Naive thymus-derived CD8-positive, alpha-beta T cell (primary cell): ENCODE results near the gene FBXL2. TPM values are rescaled to one million over a fixed set of nuclear protein-coding genes. Genes with fewer than 3 reads are reported as not detected.
A peak's percentile ranks its signal among the peaks of the same experiment; 100 is the strongest.

Source experiments
- ATAC-seq, 2 donors: fragments of 150-1000 bp; cut with Tn5 transposase in 1 of 2; sonication (Bioruptor Pico), chemical (Tn5 transposase) in 1 of 2; 1 replicate in 1 of 2; 2 replicates in 1 of 2; pipeline ENCODE4 v1.10.0; 2021; ENCODE audit warnings: mild to moderate bottlenecking in 2 of 2, moderate library complexity in 2 of 2
- POLR2A ChIA-PET: fragments of 350-600 bp; sonication (Branson Sonifier 250); formaldehyde crosslinking; loops from one replicate; lab custom pipeline; 2021; ENCODE audit warnings: antibody characterized with exemption; lab: Charles Lee
- DNase-seq, 10 donors: peaks; one replicate each; pipeline versions ENCODE4 v3.0.0 to v3.0.0-alpha.2; 2020 to 2022
- H3K27ac Mint-ChIP-seq, 10 donors: one replicate each; pipeline ENCODE4 v1.8.0; 2020 to 2022; ENCODE audit warnings: mild to moderate bottlenecking in 10 of 10, mixed read lengths in 10 of 10, moderate library complexity in 4 of 10, inconsistent platforms in 1 of 10
- H3K27me3 Mint-ChIP-seq, 5 donors: one replicate each; pipeline ENCODE4 v1.8.0; 2021 to 2022; ENCODE audit warnings: mixed read lengths in 5 of 5
- H3K36me3 Mint-ChIP-seq, 3 donors: one replicate each; pipeline ENCODE4 v1.8.0; 2020 to 2022; ENCODE audit warnings: mixed read lengths in 3 of 3, mild to moderate bottlenecking in 2 of 3, inconsistent platforms in 1 of 3
- H3K4me1 Mint-ChIP-seq, 4 donors: one replicate each; pipeline ENCODE4 v1.8.0; 2021 to 2022; ENCODE audit warnings: mixed read lengths in 4 of 4
- H3K4me3 Mint-ChIP-seq, 10 donors: one replicate each; pipeline ENCODE4 v1.8.0; 2020 to 2022; ENCODE audit warnings: mild to moderate bottlenecking in 10 of 10, mixed read lengths in 10 of 10, moderate library complexity in 6 of 10, inconsistent platforms in 1 of 10
- H3K9me3 Mint-ChIP-seq, 9 donors: one replicate each; pipeline ENCODE4 v1.8.0; 2020 to 2022; ENCODE audit warnings: mixed read lengths in 9 of 9, mild to moderate bottlenecking in 3 of 9, inconsistent platforms in 1 of 9, moderate library complexity in 1 of 9
- polyA plus RNA-seq, 3 donors: library from polyadenylated mRNA; unstranded; fragments of 300-500 nt; fragmentation: Illumina TruSeq; gene quantifications; one replicate each; pipeline ENCODE4 v1.2.3, GENCODE V29; 2021
- total RNA-seq, 8 experiments: library from RNA in 2 of 8; stranded (reverse) in 2 of 8; gene quantifications; one replicate each; pipeline ENCODE4 v1.2.3 and lab custom pipeline; 2021 to 2026

FBXL2 gene
- total and polyA plus RNA-seq, 5 experiments from 2014 or later = 0.03 to 0.39 TPM; not detected in 3

- H3K27ac Mint-ChIP-seq = no peak overlapping the region
- no peak overlapping the region for H3K4me3 Mint-ChIP-seq
- H3K4me1 Mint-ChIP-seq = no peaks in the 10 kb centered on the region
- POLR2A ChIA-PET = no interaction called here
- ATAC-seq (no peak), DNase-seq (no peak)
- H3K36me3 Mint-ChIP-seq = no peaks in the 10 kb centered on the region
- peaks cover 0 to 10% (median 1%) of the 10 kb centered on the region in 5 donors for H3K27me3 Mint-ChIP-seq
- H3K9me3 Mint-ChIP-seq = peaks cover 0 to 27% (median 9%) of the 10 kb centered on the region in 9 donors
Measured at GRCh38 chr3:33260104-33260503, 17.1 kb upstream of the FBXL2 start.

GRCh38 chr3:33269385-33269784 lies 7.9 kb upstream of the FBXL2 start:
- POLR2A ChIA-PET = no interaction called here
- no peak overlapping the region for H3K4me3 Mint-ChIP-seq
- H3K27me3 Mint-ChIP-seq = peaks cover 15 to 54% (median 21%) of the 10 kb centered on the region in 5 donors
- H3K4me1 Mint-ChIP-seq = no peaks in the 10 kb centered on the region
- ATAC-seq (no peak), DNase-seq (no peak)
- H3K27ac Mint-ChIP-seq = no peak overlapping the region
- peaks cover 0 to 53% (median 22%) of the 10 kb centered on the region in 9 donors for H3K9me3 Mint-ChIP-seq
- H3K36me3 Mint-ChIP-seq = peaks cover 0 to 12% (median 2%) of the 10 kb centered on the region in 3 donors

GRCh38 chr3:33271324-33271723 lies 5.9 kb upstream of the FBXL2 start:
- H3K36me3 Mint-ChIP-seq = peaks cover 0 to 19% (median 0%) of the 10 kb centered on the region in 3 donors
- peaks cover 17 to 58% (median 27%) of the 10 kb centered on the region in 5 donors for H3K27me3 Mint-ChIP-seq
- H3K9me3 Mint-ChIP-seq = peaks cover 0 to 35% (median 17%) of the 10 kb centered on the region in 9 donors
- no peak for DNase-seq
- H3K27ac Mint-ChIP-seq = peak overlapping the region in 1 of 10 donors; percentile 10
- POLR2A ChIA-PET = no interaction called here
- H3K4me3 Mint-ChIP-seq = no peak overlapping the region
- ATAC-seq = no peak
- no peaks in the 10 kb centered on the region for H3K4me1 Mint-ChIP-seq

- Mint-ChIP-seq H3K9me3 (peaks cover 0 to 27% (median 12%) of the 10 kb centered on the region in 9 donors), H3K4me1 (peaks cover 0 to 10% (median 8%) of the 10 kb centered on the region in 4 donors), H3K36me3 (peaks cover 0 to 19% (median 0%) of the 10 kb centered on the region in 3 donors), H3K27ac (no peak overlapping the region), H3K27me3 (peaks cover 18 to 62% (median 35%) of the 10 kb centered on the region in 5 donors), H3K4me3 (no peak overlapping the region)
- POLR2A ChIA-PET = no interaction called here
- ATAC-seq (no peak), DNase-seq (no peak)
Measured at GRCh38 chr3:33273628-33274027, 3.6 kb upstream of the FBXL2 start.

- H3K9me3 Mint-ChIP-seq = peaks cover 0 to 17% (median 5%) of the 10 kb centered on the region in 9 donors
- POLR2A ChIA-PET = no interaction called here
- peak overlapping the region in 8 of 10 donors; percentile 4 to 74 (median 44) for H3K4me3 Mint-ChIP-seq
- peaks cover 0 to 10% (median 8%) of the 10 kb centered on the region in 4 donors for H3K4me1 Mint-ChIP-seq
- DNase-seq (no peak), ATAC-seq (no peak)
- H3K27me3 Mint-ChIP-seq = peaks cover 34 to 63% (median 45%) of the 10 kb centered on the region in 5 donors
- no peak overlapping the region for H3K27ac Mint-ChIP-seq
- peaks cover 0 to 19% (median 0%) of the 10 kb centered on the region in 3 donors for H3K36me3 Mint-ChIP-seq
Measured at GRCh38 chr3:33278163-33278562, 921 bp downstream of the FBXL2 start.

GRCh38 chr3:33287672-33288282 lies 10.5 kb downstream of the FBXL2 start:
- POLR2A ChIA-PET = no interaction called here
- DNase-seq = no peak
- Mint-ChIP-seq H3K36me3 (peaks cover 0 to 34% (median 7%) of the 10 kb centered on the region in 3 donors), H3K4me3 (no peak overlapping the region), H3K27ac (no peak overlapping the region), H3K4me1 (no peaks in the 10 kb centered on the region), H3K27me3 (peaks cover 24 to 55% (median 37%) of the 10 kb centered on the region in 5 donors), H3K9me3 (peaks cover 3 to 65% (median 30%) of the 10 kb centered on the region in 9 donors)
- no peak for ATAC-seq

GRCh38 chr3:33299395-33300081 lies 22.3 kb downstream of the FBXL2 start:
- Mint-ChIP-seq H3K36me3 (no peaks in the 10 kb centered on the region), H3K27me3 (no peaks in the 10 kb centered on the region), H3K9me3 (peaks cover 0 to 3% (median 0%) of the 10 kb centered on the region in 9 donors), H3K4me1 (no peaks in the 10 kb centered on the region), H3K4me3 (no peak overlapping the region), H3K27ac (no peak overlapping the region)
- POLR2A ChIA-PET = no interaction called here
- no peak for DNase-seq
- ATAC-seq = no peak

GRCh38 chr3:33312361-33312760 lies 35.1 kb downstream of the FBXL2 start:
- Mint-ChIP-seq H3K36me3 (peaks cover 0 to 16% (median 2%) of the 10 kb centered on the region in 3 donors), H3K27ac (no peak overlapping the region), H3K4me3 (no peak overlapping the region), H3K27me3 (peaks cover 7 to 20% (median 15%) of the 10 kb centered on the region in 5 donors), H3K4me1 (no peaks in the 10 kb centered on the region), H3K9me3 (peaks cover 7 to 29% (median 14%) of the 10 kb centered on the region in 9 donors)
- DNase-seq (no peak), ATAC-seq (no peak)
- POLR2A ChIA-PET = no interaction called here

GRCh38 chr3:33313331-33313730 lies 36.1 kb downstream of the FBXL2 start:
- DNase-seq (no peak), ATAC-seq (no peak)
- H3K4me1 Mint-ChIP-seq = peaks cover 0 to 2% (median 0%) of the 10 kb centered on the region in 4 donors
- H3K36me3 Mint-ChIP-seq = peaks cover 0 to 16% (median 2%) of the 10 kb centered on the region in 3 donors
- no peak overlapping the region for H3K27ac Mint-ChIP-seq
- H3K4me3 Mint-ChIP-seq = no peak overlapping the region
- H3K9me3 Mint-ChIP-seq = peaks cover 7 to 29% (median 14%) of the 10 kb centered on the region in 9 donors
- POLR2A ChIA-PET = no interaction called here
- H3K27me3 Mint-ChIP-seq = peaks cover 7 to 29% (median 15%) of the 10 kb centered on the region in 5 donors

GRCh38 chr3:33314993-33315392 lies 37.8 kb downstream of the FBXL2 start:
- no peak for ATAC-seq
- Mint-ChIP-seq H3K4me1 (peaks cover 0 to 2% (median 0%) of the 10 kb centered on the region in 4 donors), H3K27me3 (peaks cover 7 to 34% (median 15%) of the 10 kb centered on the region in 5 donors), H3K27ac (peak overlapping the region in 1 of 10 donors; percentile 46), H3K36me3 (peaks cover 0 to 11% (median 2%) of the 10 kb centered on the region in 3 donors), H3K4me3 (no peak overlapping the region), H3K9me3 (peaks cover 0 to 25% (median 12%) of the 10 kb centered on the region in 9 donors)
- no peak for DNase-seq
- POLR2A ChIA-PET = no interaction called here

GRCh38 chr3:33315826-33316225 lies 38.6 kb downstream of the FBXL2 start:
- DNase-seq = no peak
- peaks cover 0 to 11% (median 2%) of the 10 kb centered on the region in 3 donors for H3K36me3 Mint-ChIP-seq
- H3K27ac Mint-ChIP-seq = no peak overlapping the region
- peaks cover 0 to 17% (median 10%) of the 10 kb centered on the region in 9 donors for H3K9me3 Mint-ChIP-seq
- peaks cover 0 to 2% (median 0%) of the 10 kb centered on the region in 4 donors for H3K4me1 Mint-ChIP-seq
- POLR2A ChIA-PET = no interaction called here
- ATAC-seq = no peak
- no peak overlapping the region for H3K4me3 Mint-ChIP-seq
- peaks cover 9 to 34% (median 15%) of the 10 kb centered on the region in 5 donors for H3K27me3 Mint-ChIP-seq

GRCh38 chr3:33317963-33318709 lies 40.9 kb downstream of the FBXL2 start:
- POLR2A ChIA-PET = no interaction called here
- H3K36me3 Mint-ChIP-seq = no peaks in the 10 kb centered on the region
- no peak for ATAC-seq
- peaks cover 5 to 34% (median 16%) of the 10 kb centered on the region in 5 donors for H3K27me3 Mint-ChIP-seq
- H3K4me1 Mint-ChIP-seq = peaks cover 0 to 2% (median 0%) of the 10 kb centered on the region in 4 donors
- H3K4me3 Mint-ChIP-seq = no peak overlapping the region
- H3K9me3 Mint-ChIP-seq = no peaks in the 10 kb centered on the region
- H3K27ac Mint-ChIP-seq = no peak overlapping the region
- no peak for DNase-seq
